ENCODE data around the gene BSX. TPM values are rescaled to one million over a fixed set of nuclear protein-coding genes. Genes with fewer than 3 reads are reported as not detected.

BSX gene
- polyA plus RNA-seq, 1 experiment = not detected

DNA sequence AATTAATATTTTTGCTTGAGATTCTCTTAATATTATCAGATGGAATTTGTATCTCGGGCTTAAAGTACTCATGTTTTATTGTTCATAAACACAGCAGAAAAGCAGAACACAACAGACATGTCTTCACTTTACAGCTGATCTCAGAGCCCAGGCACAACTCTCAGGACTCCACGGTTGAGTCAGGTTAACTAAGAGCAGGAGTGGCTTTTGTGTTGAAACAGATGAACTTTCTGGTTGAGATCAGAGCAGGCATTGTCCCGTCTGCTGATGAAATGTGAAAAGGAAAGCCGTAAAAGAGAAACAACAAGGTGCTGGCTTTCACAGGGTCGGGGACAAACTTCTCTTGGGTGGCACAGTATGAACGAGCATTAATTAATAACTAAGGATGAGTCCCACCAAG lies 50.1 kb downstream of the BSX start:
- Histone ChIP-seq H3K27me3 (ENCODE audit: control insufficient read depth, insufficient read depth, low read length) (no peaks in the 10 kb centered on the region), H3K36me3 (ENCODE audit: control insufficient read depth, insufficient read depth, low read length) (no peaks in the 10 kb centered on the region), H3K4me3 (ENCODE audit: low read depth, low read length) (no peak overlapping the region)
- no peak for DNase-seq (ENCODE audit: low read depth)
- TF ChIP-seq, protein P1, sequence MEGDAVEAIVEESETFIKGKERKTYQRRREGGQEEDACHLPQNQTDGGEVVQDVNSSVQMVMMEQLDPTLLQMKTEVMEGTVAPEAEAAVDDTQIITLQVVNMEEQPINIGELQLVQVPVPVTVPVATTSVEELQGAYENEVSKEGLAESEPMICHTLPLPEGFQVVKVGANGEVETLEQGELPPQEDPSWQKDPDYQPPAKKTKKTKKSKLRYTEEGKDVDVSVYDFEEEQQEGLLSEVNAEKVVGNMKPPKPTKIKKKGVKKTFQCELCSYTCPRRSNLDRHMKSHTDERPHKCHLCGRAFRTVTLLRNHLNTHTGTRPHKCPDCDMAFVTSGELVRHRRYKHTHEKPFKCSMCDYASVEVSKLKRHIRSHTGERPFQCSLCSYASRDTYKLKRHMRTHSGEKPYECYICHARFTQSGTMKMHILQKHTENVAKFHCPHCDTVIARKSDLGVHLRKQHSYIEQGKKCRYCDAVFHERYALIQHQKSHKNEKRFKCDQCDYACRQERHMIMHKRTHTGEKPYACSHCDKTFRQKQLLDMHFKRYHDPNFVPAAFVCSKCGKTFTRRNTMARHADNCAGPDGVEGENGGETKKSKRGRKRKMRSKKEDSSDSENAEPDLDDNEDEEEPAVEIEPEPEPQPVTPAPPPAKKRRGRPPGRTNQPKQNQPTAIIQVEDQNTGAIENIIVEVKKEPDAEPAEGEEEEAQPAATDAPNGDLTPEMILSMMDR (IDR thresholded peaks at IDR 0.05; ENCODE audit: insufficient read depth, low read depth, low read length) = no peak
- POLR2A ChIA-PET = no interaction called here
- CTCF ChIA-PET = no interaction called here

Other genes with a start within 250 kb of the BSX start
- gene CRTAM, start 143.3 kb downstream of the BSX start, polyA plus RNA-seq (2011; rRNA removed) = not detected in 2 replicates
- 4.4 and 5.7 TPM in 2 replicates for gene JHY, start 99.1 kb downstream of the BSX start, polyA plus RNA-seq (2011; rRNA removed)
- 2,832 and 2,841 TPM in 2 replicates for gene HSPA8, start 80.3 kb upstream of the BSX start, polyA plus RNA-seq (2011; rRNA removed)
- 174 and 219 TPM in 2 replicates for gene CLMP, start 213.4 kb upstream of the BSX start, polyA plus RNA-seq (2011; rRNA removed)